ENCODE measurements around the gene ZNF286A. TPM values are rescaled to one million over a fixed set of nuclear protein-coding genes. Genes with fewer than 3 reads are reported as not detected.
"Not testable (repeated sequence)": the region's sequence is repeated elsewhere in the genome, so short reads cannot be mapped to it uniquely, and the experiment has no call there.

Gene ZNF286A
- total RNA-seq, 4 donors from 2014 or later: 21.9 to 55.2 (median 28.8) TPM

GRCh38 chr17:15742921-15743320 lies 43.4 kb downstream of the ZNF286A start:
- no peak for DNase-seq
- Histone ChIP-seq H3K27me3 (no peaks in the 10 kb centered on the region), H3K36me3 (no peaks in the 10 kb centered on the region), H3K4me3 (replicated peaks in 1 of 3) (no peak overlapping the region), H3K9me3 (no peaks in the 10 kb centered on the region), H3K27ac (no peak overlapping the region), H3K4me1 (peaks cover 14 to 22% of the 10 kb centered on the region in 2 donors)
- intact Hi-C loops (cut with DNase I): no loop called here
- WGBS, 2 donors: 90 to 97% methylated on average over 6 to 7 of the region's 7 CpGs
- no peak for TF ChIP-seq POLR2A (IDR thresholded peaks at IDR 0.05)
- TF ChIP-seq, protein P1, sequence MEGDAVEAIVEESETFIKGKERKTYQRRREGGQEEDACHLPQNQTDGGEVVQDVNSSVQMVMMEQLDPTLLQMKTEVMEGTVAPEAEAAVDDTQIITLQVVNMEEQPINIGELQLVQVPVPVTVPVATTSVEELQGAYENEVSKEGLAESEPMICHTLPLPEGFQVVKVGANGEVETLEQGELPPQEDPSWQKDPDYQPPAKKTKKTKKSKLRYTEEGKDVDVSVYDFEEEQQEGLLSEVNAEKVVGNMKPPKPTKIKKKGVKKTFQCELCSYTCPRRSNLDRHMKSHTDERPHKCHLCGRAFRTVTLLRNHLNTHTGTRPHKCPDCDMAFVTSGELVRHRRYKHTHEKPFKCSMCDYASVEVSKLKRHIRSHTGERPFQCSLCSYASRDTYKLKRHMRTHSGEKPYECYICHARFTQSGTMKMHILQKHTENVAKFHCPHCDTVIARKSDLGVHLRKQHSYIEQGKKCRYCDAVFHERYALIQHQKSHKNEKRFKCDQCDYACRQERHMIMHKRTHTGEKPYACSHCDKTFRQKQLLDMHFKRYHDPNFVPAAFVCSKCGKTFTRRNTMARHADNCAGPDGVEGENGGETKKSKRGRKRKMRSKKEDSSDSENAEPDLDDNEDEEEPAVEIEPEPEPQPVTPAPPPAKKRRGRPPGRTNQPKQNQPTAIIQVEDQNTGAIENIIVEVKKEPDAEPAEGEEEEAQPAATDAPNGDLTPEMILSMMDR (IDR thresholded peaks at IDR 0.05): no peak

- intact Hi-C loops (cut with DNase I): no loop called here
- H3K9me3 ChIP-seq: no peaks in the 10 kb centered on the region
- peak overlapping the region; percentile 9 to 48 (median 46) for H3K27ac ChIP-seq
- WGBS, 2 donors: 55 to 60% methylated on average over 7 of the region's 7 CpGs
- H3K27me3 ChIP-seq: no peaks in the 10 kb centered on the region
- peak; percentile 26 to 27 for DNase-seq
- H3K4me1 ChIP-seq: peaks cover 14 to 22% of the 10 kb centered on the region in 2 donors
- H3K36me3 ChIP-seq: no peaks in the 10 kb centered on the region
- TF ChIP-seq, protein P1 (IDR thresholded peaks at IDR 0.05): no peak
- no peak for TF ChIP-seq POLR2A (IDR thresholded peaks at IDR 0.05)
- no peak overlapping the region for H3K4me3 ChIP-seq (replicated peaks in 1 of 3)
Measured at GRCh38 chr17:15744074-15744676, 44.6 kb downstream of the ZNF286A start.

DNA sequence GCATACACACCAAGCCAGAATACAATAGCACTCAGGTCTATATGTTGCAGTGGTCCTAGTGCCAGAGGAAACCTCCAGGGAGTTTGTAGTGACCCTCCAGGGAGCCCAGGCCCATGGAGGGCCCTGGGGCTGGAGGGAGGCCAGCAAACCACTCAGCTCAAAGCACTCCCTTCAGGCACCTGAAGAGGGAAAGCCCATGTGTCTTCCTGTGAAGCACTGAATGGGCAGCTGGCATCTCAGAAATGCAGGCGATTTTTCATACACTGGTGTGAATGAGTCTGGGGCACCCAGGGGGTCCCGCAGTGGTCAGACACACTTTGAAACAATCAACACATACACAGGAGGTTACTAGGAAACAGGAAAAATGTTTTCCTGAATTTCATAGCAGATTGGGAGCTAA lies 45.3 kb downstream of the ZNF286A start:
- peak; percentile 88 to 92 for DNase-seq
- Histone ChIP-seq H3K27ac (peak overlapping the region; percentile 9 to 74 (median 48)), H3K4me3 (replicated peaks in 1 of 3) (no peak overlapping the region), H3K27me3 (no peaks in the 10 kb centered on the region), H3K4me1 (peaks cover 14 to 22% of the 10 kb centered on the region in 2 donors), H3K36me3 (no peaks in the 10 kb centered on the region), H3K9me3 (no peaks in the 10 kb centered on the region)
- TF ChIP-seq, protein P1 (IDR thresholded peaks at IDR 0.05): peak in 1 of 6 experiments; percentile 26
- no peak for TF ChIP-seq POLR2A (IDR thresholded peaks at IDR 0.05)
- WGBS, 2 donors: 20% methylated on average over 2 of the region's 2 CpGs
- intact Hi-C loops (cut with DNase I): no loop called here

GRCh38 chr17:15749403-15749802 lies 49.9 kb downstream of the ZNF286A start:
- H3K9me3 ChIP-seq; H3K36me3 ChIP-seq; H3K27ac ChIP-seq; H3K4me3 ChIP-seq (replicated peaks in 1 of 3); DNase-seq; H3K27me3 ChIP-seq; intact Hi-C loops (cut with DNase I): not testable (repeated sequence)
- WGBS, 2 donors: no CpG with 5 or more reads among the region's 36 CpGs
- peaks cover 11 to 17% of the 10 kb centered on the region in 2 donors for H3K4me1 ChIP-seq

DNA sequence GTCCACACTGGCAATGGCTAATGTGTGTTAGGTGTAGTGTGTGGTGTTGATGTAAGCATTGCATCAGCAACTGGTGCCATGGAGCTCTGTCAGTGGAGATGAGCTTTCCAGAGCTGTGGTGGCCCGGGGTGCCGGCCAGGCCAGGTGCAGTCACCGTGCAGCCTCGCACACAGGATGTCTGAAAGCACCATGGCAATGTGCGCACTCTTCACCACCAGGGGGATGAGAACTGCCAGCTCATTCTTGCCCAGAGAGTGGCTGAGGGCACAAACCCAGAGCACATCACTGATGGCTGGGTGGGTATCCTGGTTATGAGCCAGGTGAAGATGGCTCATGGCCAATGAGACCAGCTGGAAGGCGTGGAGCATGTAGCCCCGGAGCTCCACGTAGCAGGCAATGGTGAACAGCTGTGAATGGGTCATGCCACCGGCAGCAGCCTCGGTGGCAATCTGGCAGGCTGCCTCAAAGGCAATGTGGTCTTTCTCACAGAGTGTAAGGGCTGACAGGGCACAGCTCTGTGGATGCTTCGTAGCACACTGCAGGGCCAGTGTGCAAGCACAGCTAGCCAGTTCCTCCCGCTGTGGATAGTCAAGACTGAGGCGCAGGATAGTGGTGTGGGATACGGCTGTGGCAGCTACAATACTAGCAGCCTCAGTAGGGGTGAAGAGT lies 69.4 kb downstream of the ZNF286A start:
- no CpG with 5 or more reads among the region's 14 CpGs for WGBS, 2 donors
- H3K4me1 ChIP-seq; H3K36me3 ChIP-seq; DNase-seq; H3K27me3 ChIP-seq; H3K27ac ChIP-seq; intact Hi-C loops (cut with DNase I); H3K4me3 ChIP-seq (replicated peaks in 1 of 3); H3K9me3 ChIP-seq: not testable (repeated sequence)

Small RNA genes within 50 kb of the gene (small RNA-seq; reads per million reads assigned to genes)
- gene ZNF29P: not detected

Other genes with a start within 250 kb of the ZNF286A start
- gene CDRT4, start 232.1 kb upstream of the ZNF286A start, total RNA-seq: 10 to 100 TPM in 2 of 4 donors, 1 to 10 TPM in 2; 4.0 to 13.4 (median 11.1) TPM
- gene TVP23C, start 136.3 kb upstream of the ZNF286A start, total RNA-seq: 10 to 100 TPM; 37.9 to 99.0 (median 67.4) TPM
- 10 to 100 TPM in 2 of 4 donors, 1 to 10 TPM in 2; 2.8 to 18.4 (median 8.4) TPM for gene FBXW10B, start 80.0 kb upstream of the ZNF286A start, total RNA-seq
- gene TRIM16, start 15.4 kb upstream of the ZNF286A start, total RNA-seq: 100 to 1,000 TPM in 1 of 4 donors, 10 to 100 TPM in 3; 45.4 to 125 (median 90.6) TPM
- gene TBC1D26, start 32.5 kb downstream of the ZNF286A start, total RNA-seq: under 1 TPM in 1 of 4 donors, not detected in 3; 0.22 TPM
- not detected for gene ADORA2B, start 245.4 kb downstream of the ZNF286A start, total RNA-seq